Measurements from ENCODE around the gene DXO.

DNA sequence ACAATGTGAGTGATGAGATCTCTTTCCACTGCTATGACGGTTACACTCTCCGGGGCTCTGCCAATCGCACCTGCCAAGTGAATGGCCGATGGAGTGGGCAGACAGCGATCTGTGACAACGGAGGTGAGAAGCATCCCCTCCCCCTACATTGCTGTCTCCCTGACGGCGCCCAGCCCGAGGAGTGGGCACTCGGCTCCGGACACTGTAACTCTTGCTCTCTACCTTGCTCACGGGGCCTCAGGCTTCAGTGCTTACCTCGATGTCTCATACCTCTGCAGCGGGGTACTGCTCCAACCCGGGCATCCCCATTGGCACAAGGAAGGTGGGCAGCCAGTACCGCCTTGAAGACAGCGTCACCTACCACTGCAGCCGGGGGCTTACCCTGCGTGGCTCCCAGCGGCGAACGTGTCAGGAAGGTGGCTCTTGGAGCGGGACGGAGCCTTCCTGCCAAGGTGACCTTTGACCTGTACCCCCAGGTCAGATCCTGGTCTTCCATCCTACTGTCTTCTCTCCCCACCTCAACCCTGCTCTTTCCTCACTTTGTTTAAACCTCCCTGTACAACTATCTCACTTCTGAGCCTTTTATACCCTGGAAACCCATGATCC, 24.8 kb downstream of the DXO start:
- TF ChIP-seq POLR2A (IDR thresholded peaks at IDR 0.05) (no peak), CTCF (IDR thresholded peaks at IDR 0.05) (no peak)

Data from right lobe of liver (tissue), 4 donors.